ENCODE measurements around the gene INTU. TPM values are rescaled to one million over a fixed set of nuclear protein-coding genes. Genes with fewer than 3 reads are reported as not detected.
A peak's percentile ranks its signal among the peaks of the same experiment; 100 is the strongest.

INTU gene
- total and polyA plus RNA-seq, 4 donors = 0.30 to 1.7 (median 1.1) TPM

- Histone ChIP-seq H3K4me1 (ENCODE audit: control insufficient read depth in 4 of 4, insufficient read depth in 4 of 4, low read length in 3 of 4) (no peaks in the 10 kb centered on the region), H3K36me3 (ENCODE audit: control insufficient read depth in 4 of 4, insufficient read depth in 3 of 4, low read depth in 1 of 4, low read length in 3 of 4) (no peaks in the 10 kb centered on the region), H3K9ac (ENCODE audit: low read depth in 1 of 2, low read length in 2 of 2) (no peak overlapping the region), H3K27ac (ENCODE audit: low read depth in 1 of 2, low read length in 2 of 2) (no peak overlapping the region), H3K4me3 (ENCODE audit: low read depth in 1 of 3, low read length in 3 of 3) (no peak overlapping the region), H3K9me3 (ENCODE audit: control insufficient read depth in 4 of 4, low read length in 3 of 4) (no peaks in the 10 kb centered on the region), H3K27me3 (ENCODE audit: control insufficient read depth in 4 of 4, insufficient read depth in 4 of 4, low read length in 3 of 4) (peaks cover 0 to 6% (median 0%) of the 10 kb centered on the region in 4 donors)
- 93% methylated on average over 19 of the region's 19 CpGs for WGBS
- TF ChIP-seq ATF3 (IDR thresholded peaks at IDR 0.05) = no peak
- no peak for TF ChIP-seq JUND (IDR thresholded peaks at IDR 0.05)
- no peak for DNase-seq (ENCODE audit: low spot score)
Measured at GRCh38 chr4:127731406-127731805, 98.6 kb downstream of the INTU start.

- no peak overlapping the region for H3K4me3 ChIP-seq (ENCODE audit: low read depth in 1 of 3, low read length in 3 of 3)
Measured at GRCh38 chr4:127732623-127733328, 100.0 kb downstream of the INTU start.

GRCh38 chr4:127734976-127735375 lies 102.2 kb downstream of the INTU start:
- TF ChIP-seq ZBTB33 (IDR thresholded peaks at IDR 0.05) = no peak
- no peak for TF ChIP-seq GABPA (IDR thresholded peaks at IDR 0.05 in 1 of 2, conservative IDR thresholded peaks at IDR 0.05 in 1 of 2)
- TF ChIP-seq RAD21 (IDR thresholded peaks at IDR 0.05) = no peak
- no peak for TF ChIP-seq FOXA2 (IDR thresholded peaks at IDR 0.05)
- no peak for TF ChIP-seq SP1 (IDR thresholded peaks at IDR 0.05)
- no peak for TF ChIP-seq EGR1 (IDR thresholded peaks at IDR 0.05; ENCODE audit: low read depth in 2 of 2)
- TF ChIP-seq YY1 (IDR thresholded peaks at IDR 0.05) = no peak
- TF ChIP-seq MAX (IDR thresholded peaks at IDR 0.05) = no peak
- no peak for TF ChIP-seq REST (IDR thresholded peaks at IDR 0.05)
- TF ChIP-seq HNF4G (IDR thresholded peaks at IDR 0.05) = no peak
- 77% methylated on average over 2 of the region's 2 CpGs for WGBS
- H3K27me3 ChIP-seq (ENCODE audit: control insufficient read depth in 4 of 4, insufficient read depth in 4 of 4, low read length in 3 of 4) = peaks cover 0 to 6% (median 0%) of the 10 kb centered on the region in 4 donors

More at GRCh38 chr4:127732623-127733328, 100.0 kb downstream of the INTU start:
- Histone ChIP-seq H3K27ac (ENCODE audit: low read depth in 1 of 2, low read length in 2 of 2) (no peak overlapping the region), H3K9ac (ENCODE audit: low read depth in 1 of 2, low read length in 2 of 2) (no peak overlapping the region), H3K4me1 (ENCODE audit: control insufficient read depth in 4 of 4, insufficient read depth in 4 of 4, low read length in 3 of 4) (no peaks in the 10 kb centered on the region), H3K36me3 (ENCODE audit: control insufficient read depth in 4 of 4, insufficient read depth in 3 of 4, low read depth in 1 of 4, low read length in 3 of 4) (no peaks in the 10 kb centered on the region), H3K9me3 (ENCODE audit: control insufficient read depth in 4 of 4, low read length in 3 of 4) (no peaks in the 10 kb centered on the region), H3K27me3 (ENCODE audit: control insufficient read depth in 4 of 4, insufficient read depth in 4 of 4, low read length in 3 of 4) (peaks cover 0 to 6% (median 0%) of the 10 kb centered on the region in 4 donors)
- DNase-seq (ENCODE audit: low spot score) = no peak
- TF ChIP-seq ATF3 (IDR thresholded peaks at IDR 0.05) (no peak), FOXA2 (IDR thresholded peaks at IDR 0.05) (no peak), RXRA (IDR thresholded peaks at IDR 0.05) (no peak), NR2F2 (IDR thresholded peaks at IDR 0.05) (no peak), CTCF (IDR thresholded peaks at IDR 0.05; ENCODE audit: low read depth, low read length, missing input control) (peak; percentile 65), HNF4A (conservative IDR thresholded peaks at IDR 0.05) (no peak), RAD21 (IDR thresholded peaks at IDR 0.05) (peak; percentile 83)
- WGBS = 15% methylated on average over 8 of the region's 8 CpGs

More at GRCh38 chr4:127734976-127735375, 102.2 kb downstream of the INTU start:
- Histone ChIP-seq H3K27ac (ENCODE audit: low read depth in 1 of 2, low read length in 2 of 2) (no peak overlapping the region), H3K9me3 (ENCODE audit: control insufficient read depth in 4 of 4, low read length in 3 of 4) (no peaks in the 10 kb centered on the region), H3K4me3 (ENCODE audit: low read depth in 1 of 3, low read length in 3 of 3) (no peak overlapping the region), H3K4me1 (ENCODE audit: control insufficient read depth in 4 of 4, insufficient read depth in 4 of 4, low read length in 3 of 4) (no peaks in the 10 kb centered on the region), H3K36me3 (ENCODE audit: control insufficient read depth in 4 of 4, insufficient read depth in 3 of 4, low read depth in 1 of 4, low read length in 3 of 4) (no peaks in the 10 kb centered on the region), H3K9ac (ENCODE audit: low read depth in 1 of 2, low read length in 2 of 2) (no peak overlapping the region)
- DNase-seq (ENCODE audit: low spot score) = no peak
